Measurements from ENCODE around the gene EGF.
"Not testable (repeated sequence)": the region's sequence is repeated elsewhere in the genome, so short reads cannot be mapped to it uniquely, and the experiment has no call there.

EGF gene

GRCh38 chr4:109998867-109999584 is 86.3 kb downstream of the EGF start:
- peak; percentile 58 for DNase-seq

GRCh38 chr4:109999585-109999912 is 86.9 kb downstream of the EGF start:
- no peak for DNase-seq

- DNase-seq: no peak
Measured at GRCh38 chr4:110002326-110002725, 89.6 kb downstream of the EGF start.

GRCh38 chr4:110003401-110004187 is 90.9 kb downstream of the EGF start:
- no peak for DNase-seq

- DNase-seq: no peak
Measured at GRCh38 chr4:110004556-110004955, 91.9 kb downstream of the EGF start.

- peak; percentile 65 for DNase-seq
Measured at GRCh38 chr4:110005461-110006056, 92.9 kb downstream of the EGF start.

- DNase-seq: no peak
Measured at GRCh38 chr4:110007217-110007616, 94.5 kb downstream of the EGF start.

GRCh38 chr4:110008540-110008939 is 95.9 kb downstream of the EGF start:
- DNase-seq: no peak

- DNase-seq: peak; percentile 94
Measured at GRCh38 chr4:110009550-110009949, 96.9 kb downstream of the EGF start.

GRCh38 chr4:110010797-110011196 is 98.1 kb downstream of the EGF start:
- DNase-seq: no peak

GRCh38 chr4:110012917-110013316 is 100.2 kb downstream of the EGF start:
- DNase-seq: no peak

GRCh38 chr4:110014233-110014632 is 101.5 kb downstream of the EGF start:
- no peak for DNase-seq

GRCh38 chr4:110019153-110019552 is 106.5 kb downstream of the EGF start:
- no peak for DNase-seq

- no peak for DNase-seq
Measured at GRCh38 chr4:110020139-110020538, 107.5 kb downstream of the EGF start.

- no peak for DNase-seq
Measured at GRCh38 chr4:110020646-110021443, 108.2 kb downstream of the EGF start.

- DNase-seq: no peak
Measured at GRCh38 chr4:110022457-110022856, 109.8 kb downstream of the EGF start.

GRCh38 chr4:110025056-110025455 is 112.4 kb downstream of the EGF start:
- DNase-seq: peak; percentile 34

- peak; percentile 57 for DNase-seq
Measured at GRCh38 chr4:110025718-110026117, 113.0 kb downstream of the EGF start.

GRCh38 chr4:110032603-110033002 is 119.9 kb downstream of the EGF start:
- no peak for DNase-seq

- DNase-seq: peak; percentile 1
Measured at GRCh38 chr4:110033355-110034025, 120.8 kb downstream of the EGF start.

- no peak for DNase-seq
Measured at GRCh38 chr4:110034026-110034393, 121.3 kb downstream of the EGF start.

GRCh38 chr4:110039164-110039563 is 126.5 kb downstream of the EGF start:
- DNase-seq: not testable (repeated sequence)

- DNase-seq: no peak
Measured at GRCh38 chr4:110041735-110042134, 129.1 kb downstream of the EGF start.
